Upper lobe of left lung (tissue), 6 donors: ENCODE results near the gene MASP1. TPM values are rescaled to one million over a fixed set of nuclear protein-coding genes. Genes with fewer than 3 reads are reported as not detected.
A peak's percentile ranks its signal among the peaks of the same experiment; 100 is the strongest.
"Not testable (repeated sequence)": the region's sequence is repeated elsewhere in the genome, so short reads cannot be mapped to it uniquely, and the experiment has no call there.

Experiments used
- ATAC-seq, 2 donors: fragments of 200-7000 bp; cut with Tn5 transposase; one replicate each; pipeline ENCODE4 v1.9.1; 2022; ENCODE audit warnings: mild to moderate bottlenecking in 2 of 2, moderate library complexity in 2 of 2; ENCODE audit not compliant: low FRiP score in 2 of 2
- DNase-seq, 2 donors: peaks; one replicate each; pipeline ENCODE4 v3.0.0-alpha.2; 2019 to 2020
- H3K27ac ChIP-seq, 4 donors: fragments of 200-600 bp; sonication (generic); one replicate each; pipeline ENCODE4 v1.5.1; 2016 to 2019
- H3K27me3 ChIP-seq, 4 donors: fragments of 200-600 bp; sonication (generic); one replicate each; pipeline ENCODE4 v1.5.1; 2017 to 2019
- H3K36me3 ChIP-seq, 4 donors: fragments of 200-600 bp; sonication (generic); one replicate each; pipeline ENCODE4 v1.5.1; 2016 to 2019
- H3K4me1 ChIP-seq, 4 donors: fragments of 200-600 bp; sonication (generic); one replicate each; pipeline ENCODE4 v1.5.1; 2018 to 2019
- H3K4me3 ChIP-seq, 4 donors: fragments of 200-600 bp; sonication (generic); one replicate each; pipeline ENCODE4 v1.5.1; 2017 to 2019; ENCODE audit warnings: mild to moderate bottlenecking in 2 of 4, moderate library complexity in 1 of 4
- H3K9me3 ChIP-seq, 4 donors: fragments of 200-600 bp; sonication (generic); one replicate each; pipeline ENCODE4 v1.5.1; 2018 to 2019
- EP300 ChIP-seq, 4 donors: sonication (generic); formaldehyde crosslinking; IDR thresholded peaks; one replicate each; pipeline ENCODE4 v1.5.1; 2017; ENCODE audit warnings: antibody characterized with exemption in 4 of 4, control low read depth in 2 of 4
- POLR2A ChIP-seq, 4 donors: fragments of 450-650 bp; IDR thresholded peaks; one replicate each; pipeline ENCODE4 v1.5.1; 2016 to 2017; ENCODE audit warnings: antibody characterized with exemption in 4 of 4, mild to moderate bottlenecking in 2 of 4
- POLR2AphosphoS5 ChIP-seq, 2 donors: sonication (generic); formaldehyde crosslinking; IDR thresholded peaks; one replicate each; pipeline ENCODE4 v1.5.1; 2017; ENCODE audit warnings: antibody characterized with exemption in 2 of 2
- WGBS, 2 donors: methylation state at CpG; one replicate each; pipeline ENCODE4 v1.1.5; 2017 to 2018; 5-methylcytosine and 5-hydroxymethylcytosine counted together
- total RNA-seq, 6 donors: library from RNA; depleted of rRNA in 4 of 6; stranded (reverse); fragments of >200 nt in 4 of 6; gene quantifications; one replicate each; pipeline versions ENCODE4 v1.1.0 to v1.2.1, GENCODE V29; 2016 to 2021
- TF ChIP-seq, protein P1 (sequence below), 6 experiments: fragments of 450-650 bp in 4 of 6; fragments of 200-600 bp in 2 of 6; sonication (generic) in 2 of 6; IDR thresholded peaks; one replicate each; pipeline ENCODE4 v1.5.1; 2016 to 2019; ENCODE audit warnings: antibody characterized with exemption in 6 of 6
- donor health status: DM: no; HTN: no; CAD: no; lungs with moderate emphysema.
- donor health status: DM: no; HTN: yes; CAD: no; lungs with severe emphysema.

The MASP1 gene
- total RNA-seq, 6 donors from 2014 or later = 0.22 to 5.9 (median 1.8) TPM

DNA sequence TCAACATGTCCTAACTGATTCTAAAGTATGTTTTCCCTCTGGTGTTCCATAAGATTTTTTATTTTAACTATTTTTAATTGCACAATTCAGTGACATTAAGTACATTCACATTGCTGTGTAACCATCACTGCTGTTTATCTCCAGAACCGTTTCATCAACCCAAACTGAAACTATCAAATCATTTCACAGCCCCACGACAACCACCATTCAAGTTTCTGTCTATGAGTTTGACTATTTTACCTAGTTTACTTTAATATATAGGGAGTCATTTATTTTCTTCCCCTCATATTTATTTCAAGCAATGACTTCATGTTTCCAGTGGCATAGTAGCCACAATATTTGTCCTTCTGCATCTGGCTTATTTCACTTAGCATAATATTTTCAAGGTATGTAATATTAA is 85.9 kb downstream of the MASP1 start:
- ATAC-seq (no peak), DNase-seq (no peak)
- no peaks in the 10 kb centered on the region for H3K27me3 ChIP-seq
- H3K4me3 ChIP-seq = no peak overlapping the region
- no peaks in the 10 kb centered on the region for H3K9me3 ChIP-seq
- TF ChIP-seq, protein P1, sequence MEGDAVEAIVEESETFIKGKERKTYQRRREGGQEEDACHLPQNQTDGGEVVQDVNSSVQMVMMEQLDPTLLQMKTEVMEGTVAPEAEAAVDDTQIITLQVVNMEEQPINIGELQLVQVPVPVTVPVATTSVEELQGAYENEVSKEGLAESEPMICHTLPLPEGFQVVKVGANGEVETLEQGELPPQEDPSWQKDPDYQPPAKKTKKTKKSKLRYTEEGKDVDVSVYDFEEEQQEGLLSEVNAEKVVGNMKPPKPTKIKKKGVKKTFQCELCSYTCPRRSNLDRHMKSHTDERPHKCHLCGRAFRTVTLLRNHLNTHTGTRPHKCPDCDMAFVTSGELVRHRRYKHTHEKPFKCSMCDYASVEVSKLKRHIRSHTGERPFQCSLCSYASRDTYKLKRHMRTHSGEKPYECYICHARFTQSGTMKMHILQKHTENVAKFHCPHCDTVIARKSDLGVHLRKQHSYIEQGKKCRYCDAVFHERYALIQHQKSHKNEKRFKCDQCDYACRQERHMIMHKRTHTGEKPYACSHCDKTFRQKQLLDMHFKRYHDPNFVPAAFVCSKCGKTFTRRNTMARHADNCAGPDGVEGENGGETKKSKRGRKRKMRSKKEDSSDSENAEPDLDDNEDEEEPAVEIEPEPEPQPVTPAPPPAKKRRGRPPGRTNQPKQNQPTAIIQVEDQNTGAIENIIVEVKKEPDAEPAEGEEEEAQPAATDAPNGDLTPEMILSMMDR (IDR thresholded peaks at IDR 0.05) = no peak
- TF ChIP-seq POLR2A (IDR thresholded peaks at IDR 0.05) (no peak), POLR2AphosphoS5 (IDR thresholded peaks at IDR 0.05) (no peak), EP300 (IDR thresholded peaks at IDR 0.05) (no peak)
- H3K27ac ChIP-seq = no peak overlapping the region
- H3K36me3 ChIP-seq = no peaks in the 10 kb centered on the region
- H3K4me1 ChIP-seq = peaks cover 0 to 4% (median under 1%) of the 10 kb centered on the region in 4 donors
- 41 to 66% methylated on average over 2 of the region's 2 CpGs for WGBS, 2 donors

DNA sequence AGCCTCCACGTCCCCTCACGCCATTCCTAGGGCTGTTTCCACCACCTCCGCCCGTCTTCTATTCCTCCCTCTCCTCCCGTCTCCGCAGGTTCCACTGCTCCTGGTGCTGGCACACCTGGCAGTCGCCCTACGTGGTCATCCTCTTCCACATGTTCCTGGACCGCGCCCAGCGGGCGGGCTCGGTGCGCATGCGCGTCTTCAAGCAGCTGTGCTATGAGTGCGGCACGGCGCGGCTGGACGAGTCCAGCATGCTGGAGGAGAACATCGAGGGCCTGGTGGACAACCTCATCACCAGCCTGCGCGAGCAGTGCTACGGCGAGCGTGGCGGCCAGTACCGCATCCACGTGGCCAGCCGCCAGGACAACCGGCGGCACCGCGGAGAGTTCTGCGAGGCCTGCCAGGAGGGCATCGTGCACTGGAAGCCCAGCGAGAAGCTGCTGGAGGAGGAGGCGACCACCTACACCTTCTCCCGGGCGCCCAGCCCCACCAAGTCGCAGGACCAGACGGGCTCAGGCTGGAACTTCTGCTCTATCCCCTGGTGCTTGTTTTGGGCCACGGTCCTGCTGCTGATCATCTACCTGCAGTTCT is 92.0 kb downstream of the MASP1 start:
- not testable (repeated sequence) for H3K36me3 ChIP-seq, H3K9me3 ChIP-seq, ATAC-seq, H3K4me1 ChIP-seq, H3K27ac ChIP-seq, H3K4me3 ChIP-seq, H3K27me3 ChIP-seq
- 97% methylated on average over 35 to 39 of the region's 44 CpGs for WGBS, 2 donors
- DNase-seq = peak in 1 of 2 donors; percentile 70

DNA sequence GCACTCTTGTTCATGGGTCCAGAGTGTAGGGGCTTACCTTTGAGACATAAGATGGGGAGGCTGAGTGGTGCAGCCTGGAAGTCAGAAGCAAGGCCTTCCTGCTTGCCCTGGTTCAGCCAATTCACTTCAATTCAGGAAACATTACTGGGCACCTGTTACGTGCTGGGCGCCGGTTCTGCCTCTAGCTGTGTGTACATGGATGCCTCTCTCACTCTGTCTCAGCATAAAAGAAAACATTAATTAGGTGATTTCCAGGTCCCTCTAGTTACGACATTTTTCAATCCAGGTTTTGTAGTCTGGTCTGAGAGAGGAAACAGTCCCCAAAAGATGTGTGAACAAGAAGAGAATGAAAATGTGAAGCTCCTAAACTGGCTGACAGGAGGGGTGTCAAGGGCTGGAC is 93.0 kb downstream of the MASP1 start:
- Histone ChIP-seq H3K36me3 (no peaks in the 10 kb centered on the region), H3K4me3 (no peak overlapping the region), H3K27me3 (no peaks in the 10 kb centered on the region), H3K9me3 (no peaks in the 10 kb centered on the region), H3K27ac (no peak overlapping the region), H3K4me1 (no peaks in the 10 kb centered on the region)
- TF ChIP-seq POLR2A (IDR thresholded peaks at IDR 0.05) = no peak
- TF ChIP-seq POLR2AphosphoS5 (IDR thresholded peaks at IDR 0.05) = no peak
- no peak for TF ChIP-seq EP300 (IDR thresholded peaks at IDR 0.05)
- DNase-seq = no peak
- WGBS, 2 donors = 82 to 85% methylated on average over 4 of the region's 4 CpGs
- no peak for ATAC-seq

DNA sequence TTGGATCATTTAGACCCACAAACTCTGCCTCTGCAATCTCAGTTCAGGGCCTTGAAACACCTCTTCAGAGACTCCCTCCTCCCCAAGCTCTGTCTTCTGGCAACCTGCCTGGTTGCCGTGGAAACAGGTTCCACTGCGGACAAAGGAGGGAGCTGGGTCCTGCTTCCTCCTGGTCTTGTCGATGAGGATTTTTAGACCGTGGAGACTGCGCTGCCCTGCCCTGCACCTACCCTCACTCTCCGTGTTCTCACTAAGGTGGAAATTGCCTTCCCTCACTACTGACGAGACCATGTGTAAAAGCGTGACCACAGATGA is 94.2 kb downstream of the MASP1 start, which contains the start of gene RTP1:
Gene RTP1 (plus strand): TSS at position 152 of the 315 bp plus-strand sequence. CDS start 30 bp downstream, at position 182.
- Histone ChIP-seq H3K27ac (no peak within 1 kb of the TSS), H3K4me1 (no peaks in the 10 kb centered on the region), H3K27me3 (no peaks in the 10 kb centered on the region), H3K36me3 (no peaks in the 10 kb centered on the region), H3K4me3 (no peak within 1 kb of the TSS), H3K9me3 (no peaks in the 10 kb centered on the region)
- no peak for DNase-seq
- 59 to 67% methylated on average over 8 of the region's 8 CpGs for WGBS, 2 donors
- no peak for TF ChIP-seq POLR2A (IDR thresholded peaks at IDR 0.05)
- no peak for TF ChIP-seq POLR2AphosphoS5 (IDR thresholded peaks at IDR 0.05)
- TF ChIP-seq, protein P1 (IDR thresholded peaks at IDR 0.05) = no peak
- TF ChIP-seq EP300 (IDR thresholded peaks at IDR 0.05) = no peak
- ATAC-seq = no peak

DNA sequence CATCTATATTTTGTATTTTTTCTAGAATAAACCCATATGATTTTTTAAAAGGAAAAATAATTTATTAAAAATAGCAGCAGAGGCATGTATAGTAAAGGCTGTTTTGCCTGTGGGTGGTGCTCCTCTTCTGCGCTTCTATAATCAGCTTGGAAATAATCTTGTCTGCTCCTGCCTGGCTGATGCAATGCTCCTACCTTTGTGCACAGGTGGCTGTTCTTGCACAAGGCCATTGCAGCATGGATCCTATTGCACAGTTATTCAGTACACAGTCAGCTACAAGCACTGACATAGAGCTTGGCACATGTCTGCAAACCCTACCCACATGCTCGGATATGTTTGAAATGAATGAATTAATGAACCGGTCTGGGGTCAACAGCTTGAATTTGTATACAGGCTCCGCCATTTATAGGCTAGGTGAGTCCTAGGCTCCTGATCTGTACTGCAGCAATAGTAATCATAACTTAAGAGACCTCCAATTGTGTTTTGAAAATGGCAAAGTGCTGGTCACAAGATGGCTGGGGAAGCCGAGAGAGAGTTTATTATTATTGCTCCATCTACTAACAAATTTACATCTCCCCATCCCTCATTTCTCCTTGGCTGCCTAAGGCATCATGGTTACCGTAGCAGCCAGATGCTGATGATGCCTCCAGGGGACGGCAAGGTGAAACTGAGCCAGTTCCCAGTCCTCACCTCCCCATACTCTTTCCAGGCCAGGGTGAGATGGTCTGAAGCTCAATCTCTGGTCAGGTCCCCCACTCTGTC is 94.8 kb downstream of the MASP1 start:
- DNase-seq (no peak), ATAC-seq (no peak)
- no peaks in the 10 kb centered on the region for H3K9me3 ChIP-seq
- WGBS, 2 donors = 82 to 88% methylated on average over 7 of the region's 7 CpGs
- H3K4me3 ChIP-seq = no peak overlapping the region
- TF ChIP-seq, protein P1 (IDR thresholded peaks at IDR 0.05) = no peak
- no peak for TF ChIP-seq POLR2A (IDR thresholded peaks at IDR 0.05)
- TF ChIP-seq EP300 (IDR thresholded peaks at IDR 0.05) = no peak
- no peak for TF ChIP-seq POLR2AphosphoS5 (IDR thresholded peaks at IDR 0.05)
- H3K4me1 ChIP-seq = no peaks in the 10 kb centered on the region
- H3K27ac ChIP-seq = no peak overlapping the region
- no peaks in the 10 kb centered on the region for H3K36me3 ChIP-seq
- no peaks in the 10 kb centered on the region for H3K27me3 ChIP-seq

DNA sequence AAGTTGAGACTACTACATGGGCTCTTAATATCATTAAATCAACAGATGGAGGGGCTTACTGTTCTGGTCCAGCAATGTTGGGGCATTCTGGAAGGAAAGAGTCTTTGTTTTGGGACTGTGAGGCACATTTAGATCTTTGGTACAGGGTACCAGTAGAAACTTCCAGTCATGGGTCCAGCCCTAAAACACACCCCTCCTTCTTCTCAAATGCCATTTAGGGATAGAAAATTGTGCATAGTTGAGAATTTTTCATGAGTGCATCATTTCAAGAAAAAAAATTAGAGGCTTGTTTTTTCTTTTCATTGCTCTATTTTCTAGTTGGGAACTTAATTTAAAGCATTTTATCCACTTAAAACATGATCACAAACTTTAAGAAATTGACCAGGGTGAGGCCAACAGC is 98.4 kb downstream of the MASP1 start:
- no peaks in the 10 kb centered on the region for H3K9me3 ChIP-seq
- no peaks in the 10 kb centered on the region for H3K4me1 ChIP-seq
- H3K36me3 ChIP-seq = no peaks in the 10 kb centered on the region
- no peaks in the 10 kb centered on the region for H3K27me3 ChIP-seq
- ATAC-seq (no peak), DNase-seq (no peak)
- H3K4me3 ChIP-seq = no peak overlapping the region
- TF ChIP-seq EP300 (IDR thresholded peaks at IDR 0.05) = no peak
- no peak for TF ChIP-seq POLR2A (IDR thresholded peaks at IDR 0.05)
- no peak for TF ChIP-seq POLR2AphosphoS5 (IDR thresholded peaks at IDR 0.05)
- TF ChIP-seq, protein P1 (IDR thresholded peaks at IDR 0.05) = no peak
- H3K27ac ChIP-seq = no peak overlapping the region
